HG03159 (cell line): ENCODE data around the gene CFB.
"Not testable (repeated sequence)": the region's sequence is repeated elsewhere in the genome, so short reads cannot be mapped to it uniquely, and the experiment has no call there.

Experiments
- ATAC-seq: cut with Tn5 transposase; IDR thresholded peaks from one replicate; pipeline ENCODE4 v1.9.1; 2021; ENCODE audit warnings: mild to moderate bottlenecking, moderate library complexity; ENCODE audit not compliant: unreplicated experiment

CFB gene

GRCh38 chr6:31945507-31946369, at the start of gene CFB:
Gene CFB, plus strand, starts transcription at chr6:31946095. Its CDS starts 127 bp downstream, at chr6:31946222.
- no peak for ATAC-seq

- no peak for ATAC-seq
These were observed 49.4 kb upstream of the CFB start for GRCh38 chr6:31896493-31896855.

GRCh38 chr6:31896856-31897611, 48.9 kb upstream of the CFB start:
- no peak for ATAC-seq

GRCh38 chr6:31897612-31898382, 48.1 kb upstream of the CFB start, which contains the start of gene EHMT2:
Gene EHMT2, minus strand, starts transcription at chr6:31897698. Its CDS starts 21 bp downstream, at chr6:31897677.
- no peak for ATAC-seq

GRCh38 chr6:31898383-31899011, 47.4 kb upstream of the CFB start:
- ATAC-seq = no peak

GRCh38 chr6:31899215-31899614, 46.7 kb upstream of the CFB start:
- ATAC-seq = no peak

GRCh38 chr6:31899882-31900722, 45.8 kb upstream of the CFB start:
- no peak for ATAC-seq

GRCh38 chr6:31900917-31901414, 44.9 kb upstream of the CFB start:
- no peak for ATAC-seq

GRCh38 chr6:31901415-31901952, 44.4 kb upstream of the CFB start:
- ATAC-seq = no peak

GRCh38 chr6:31901953-31902643, 43.8 kb upstream of the CFB start, which contains the start of gene ZBTB12:
Gene ZBTB12, minus strand, starts transcription at chr6:31902086. Its CDS starts 781 bp downstream, at chr6:31901305.
- ATAC-seq = no peak

- no peak for ATAC-seq
These were observed 41.9 kb upstream of the CFB start for GRCh38 chr6:31903957-31904356.

- ATAC-seq = no peak
These were observed 40.9 kb upstream of the CFB start for GRCh38 chr6:31905041-31905440.

GRCh38 chr6:31906122-31906521, 39.8 kb upstream of the CFB start:
- no peak for ATAC-seq

- not testable (repeated sequence) for ATAC-seq
These were observed 39.2 kb upstream of the CFB start for GRCh38 chr6:31906727-31907126.

GRCh38 chr6:31907158-31907813, 38.6 kb upstream of the CFB start:
- ATAC-seq = no peak

- not testable (repeated sequence) for ATAC-seq
These were observed 37.6 kb upstream of the CFB start for GRCh38 chr6:31908255-31908654.

- ATAC-seq = no peak
These were observed 37.1 kb upstream of the CFB start for GRCh38 chr6:31908791-31909190.

- ATAC-seq = not testable (repeated sequence)
These were observed 36.6 kb upstream of the CFB start for GRCh38 chr6:31909298-31909697.
